HUES6 (cell line): ENCODE measurements around the gene TREML4.

Experiments
- H3K27ac ChIP-seq: 2 replicates; pipeline ENCODE4 v1.7.0; 2013; ENCODE audit warnings: low read depth, mild to moderate bottlenecking, low read length, inconsistent platforms
- H3K27me3 ChIP-seq: 2 replicates; pipeline ENCODE4 v1.6.1; 2013; ENCODE audit warnings: low read length; ENCODE audit not compliant: control insufficient read depth, insufficient read depth
- H3K36me3 ChIP-seq: 2 replicates; pipeline ENCODE4 v1.6.1; 2013; ENCODE audit warnings: low read length; ENCODE audit not compliant: control insufficient read depth, insufficient read depth
- H3K4me1 ChIP-seq: 2 replicates; pipeline ENCODE4 v1.6.1; 2013; ENCODE audit warnings: low read length; ENCODE audit not compliant: control insufficient read depth, insufficient read depth
- H3K4me3 ChIP-seq: 2 replicates; pipeline ENCODE4 v1.5.1; 2013; ENCODE audit warnings: low read depth, low read length
- H3K9ac ChIP-seq: one replicate; pipeline ENCODE4 v1.6.1; 2013; ENCODE audit warnings: mild to moderate bottlenecking, low read length
- H3K9me3 ChIP-seq: 2 replicates; pipeline ENCODE4 v1.6.1; 2013; ENCODE audit warnings: low read depth, low read length; ENCODE audit not compliant: control insufficient read depth, insufficient read depth

TREML4 gene

GRCh38 chr6:41191569-41191968 lies 36.6 kb upstream of the TREML4 start:
- Histone ChIP-seq H3K36me3 (no peaks in the 10 kb centered on the region), H3K27me3 (peaks cover 14% of the 10 kb centered on the region; the same call in 1 of the 2 replicates), H3K9ac (no peak overlapping the region)

GRCh38 chr6:41193171-41193734 lies 34.9 kb upstream of the TREML4 start:
- Histone ChIP-seq H3K4me1 (no peaks in the 10 kb centered on the region), H3K9me3 (peaks cover 18% of the 10 kb centered on the region), H3K9ac (no peak overlapping the region), H3K4me3 (no peak overlapping the region), H3K27me3 (peaks cover 14% of the 10 kb centered on the region; the same call in 1 of the 2 replicates), H3K36me3 (no peaks in the 10 kb centered on the region), H3K27ac (no peak overlapping the region)

More at GRCh38 chr6:41191569-41191968, 36.6 kb upstream of the TREML4 start:
- no peak overlapping the region for H3K4me3 ChIP-seq
- no peaks in the 10 kb centered on the region for H3K4me1 ChIP-seq
- H3K9me3 ChIP-seq, result peaks cover 18% of the 10 kb centered on the region
- H3K27ac ChIP-seq, result no peak overlapping the region

GRCh38 chr6:41193884-41194283 lies 34.3 kb upstream of the TREML4 start:
- H3K9me3 ChIP-seq, result peaks cover 18% of the 10 kb centered on the region
- no peak overlapping the region for H3K27ac ChIP-seq
- peaks cover 14% of the 10 kb centered on the region; the same call in 1 of the 2 replicates for H3K27me3 ChIP-seq
- H3K4me3 ChIP-seq, result no peak overlapping the region
- H3K36me3 ChIP-seq, result no peaks in the 10 kb centered on the region
- no peak overlapping the region for H3K9ac ChIP-seq
- H3K4me1 ChIP-seq, result no peaks in the 10 kb centered on the region

- Histone ChIP-seq H3K27ac (no peak overlapping the region), H3K36me3 (no peaks in the 10 kb centered on the region), H3K27me3 (peaks cover 14% of the 10 kb centered on the region; the same call in 1 of the 2 replicates), H3K9ac (no peak overlapping the region), H3K9me3 (peaks cover 14% of the 10 kb centered on the region), H3K4me3 (no peak overlapping the region), H3K4me1 (no peaks in the 10 kb centered on the region)
Observed at GRCh38 chr6:41194386-41194785, 33.8 kb upstream of the TREML4 start.

GRCh38 chr6:41197234-41197633 lies 30.9 kb upstream of the TREML4 start:
- Histone ChIP-seq H3K9ac (no peak overlapping the region), H3K36me3 (no peaks in the 10 kb centered on the region), H3K27ac (no peak overlapping the region), H3K4me3 (no peak overlapping the region), H3K9me3 (no peaks in the 10 kb centered on the region), H3K27me3 (peaks cover 14% of the 10 kb centered on the region; the same call in 1 of the 2 replicates), H3K4me1 (peaks cover 12% of the 10 kb centered on the region)

GRCh38 chr6:41199552-41200246 lies 28.4 kb upstream of the TREML4 start:
- Histone ChIP-seq H3K9ac (no peak overlapping the region), H3K27me3 (peaks cover 10% of the 10 kb centered on the region; the same call in 1 of the 2 replicates), H3K9me3 (no peaks in the 10 kb centered on the region), H3K4me1 (peaks cover 12% of the 10 kb centered on the region), H3K27ac (no peak overlapping the region), H3K36me3 (no peaks in the 10 kb centered on the region), H3K4me3 (no peak overlapping the region)

GRCh38 chr6:41200296-41200900 lies 27.8 kb upstream of the TREML4 start:
- Histone ChIP-seq H3K9ac (no peak overlapping the region), H3K27ac (no peak overlapping the region), H3K36me3 (no peaks in the 10 kb centered on the region), H3K9me3 (no peaks in the 10 kb centered on the region), H3K27me3 (peaks cover 7% of the 10 kb centered on the region; the same call in 1 of the 2 replicates), H3K4me1 (peaks cover 12% of the 10 kb centered on the region), H3K4me3 (no peak overlapping the region)

GRCh38 chr6:41200901-41201763 lies 27.0 kb upstream of the TREML4 start, which contains the start of gene TREML2:
Gene TREML2 (minus strand): TSS chr6:41201149. CDS start chr6:41201008, 141 bp downstream.
- H3K9ac ChIP-seq, result no peak within 1 kb of the TSS
- no peak within 1 kb of the TSS for H3K4me3 ChIP-seq
- peaks cover under 1% of the 10 kb centered on the region; the same call in 1 of the 2 replicates for H3K27me3 ChIP-seq
- no peak within 1 kb of the TSS for H3K27ac ChIP-seq
- H3K36me3 ChIP-seq, result no peaks in the 10 kb centered on the region
- no peaks in the 10 kb centered on the region for H3K9me3 ChIP-seq
- peaks cover 12% of the 10 kb centered on the region for H3K4me1 ChIP-seq

- Histone ChIP-seq H3K27ac (no peak overlapping the region), H3K4me1 (peaks cover 12% of the 10 kb centered on the region), H3K9ac (no peak overlapping the region), H3K9me3 (no peaks in the 10 kb centered on the region), H3K27me3 (no peaks in the 10 kb centered on the region; the same call in 1 of the 2 replicates), H3K4me3 (no peak overlapping the region), H3K36me3 (no peaks in the 10 kb centered on the region)
Observed at GRCh38 chr6:41201764-41202173, 26.4 kb upstream of the TREML4 start.

- no peaks in the 10 kb centered on the region for H3K36me3 ChIP-seq
- no peak overlapping the region for H3K4me3 ChIP-seq
- H3K9ac ChIP-seq, result no peak overlapping the region
- H3K27ac ChIP-seq, result no peak overlapping the region
- peaks cover 12% of the 10 kb centered on the region for H3K4me1 ChIP-seq
- peaks cover 3% of the 10 kb centered on the region; the same call in 1 of the 2 replicates for H3K27me3 ChIP-seq
- no peaks in the 10 kb centered on the region; the same call in 1 of the 2 replicates for H3K9me3 ChIP-seq
Observed at GRCh38 chr6:41204156-41204555, 24.0 kb upstream of the TREML4 start.
